Measurements from ENCODE around the gene FCGR3A.
"Not testable (repeated sequence)": the region's sequence is repeated elsewhere in the genome, so short reads cannot be mapped to it uniquely, and the experiment has no call there.

The FCGR3A gene

DNA sequence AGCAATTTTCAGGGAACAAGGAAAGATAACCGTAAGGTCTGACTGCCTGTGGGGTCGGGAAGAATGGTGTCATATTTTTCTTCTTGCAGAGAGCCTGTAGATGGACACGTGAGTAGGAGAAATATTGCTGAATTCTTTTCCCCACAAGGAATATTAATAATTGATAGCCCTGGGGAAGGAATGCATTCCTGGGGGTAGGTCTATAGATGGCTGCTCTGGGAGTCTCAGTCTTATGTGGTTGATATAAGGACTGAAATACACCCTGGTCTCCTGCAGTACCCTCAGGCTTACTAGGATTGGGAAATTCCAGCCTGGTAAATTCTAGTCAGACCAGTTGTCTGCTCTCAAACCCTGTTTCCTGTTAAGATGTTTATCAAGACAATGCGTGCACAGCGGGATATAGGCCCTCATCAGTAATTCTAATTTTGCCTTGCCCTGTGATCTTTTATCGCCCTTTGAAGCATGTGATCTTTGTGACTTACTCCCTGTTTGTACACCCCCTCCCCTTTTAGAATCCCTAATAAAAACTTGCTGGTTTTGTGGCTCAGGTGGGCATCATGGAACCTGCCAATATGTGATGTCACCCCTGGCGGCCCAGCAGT, 12.4 kb downstream of the FCGR3A start:
- H3K4me3 ChIP-seq (ENCODE audit: low read length): not testable (repeated sequence)
- DNase-seq (ENCODE audit: low read depth): peak; percentile 16

DNA sequence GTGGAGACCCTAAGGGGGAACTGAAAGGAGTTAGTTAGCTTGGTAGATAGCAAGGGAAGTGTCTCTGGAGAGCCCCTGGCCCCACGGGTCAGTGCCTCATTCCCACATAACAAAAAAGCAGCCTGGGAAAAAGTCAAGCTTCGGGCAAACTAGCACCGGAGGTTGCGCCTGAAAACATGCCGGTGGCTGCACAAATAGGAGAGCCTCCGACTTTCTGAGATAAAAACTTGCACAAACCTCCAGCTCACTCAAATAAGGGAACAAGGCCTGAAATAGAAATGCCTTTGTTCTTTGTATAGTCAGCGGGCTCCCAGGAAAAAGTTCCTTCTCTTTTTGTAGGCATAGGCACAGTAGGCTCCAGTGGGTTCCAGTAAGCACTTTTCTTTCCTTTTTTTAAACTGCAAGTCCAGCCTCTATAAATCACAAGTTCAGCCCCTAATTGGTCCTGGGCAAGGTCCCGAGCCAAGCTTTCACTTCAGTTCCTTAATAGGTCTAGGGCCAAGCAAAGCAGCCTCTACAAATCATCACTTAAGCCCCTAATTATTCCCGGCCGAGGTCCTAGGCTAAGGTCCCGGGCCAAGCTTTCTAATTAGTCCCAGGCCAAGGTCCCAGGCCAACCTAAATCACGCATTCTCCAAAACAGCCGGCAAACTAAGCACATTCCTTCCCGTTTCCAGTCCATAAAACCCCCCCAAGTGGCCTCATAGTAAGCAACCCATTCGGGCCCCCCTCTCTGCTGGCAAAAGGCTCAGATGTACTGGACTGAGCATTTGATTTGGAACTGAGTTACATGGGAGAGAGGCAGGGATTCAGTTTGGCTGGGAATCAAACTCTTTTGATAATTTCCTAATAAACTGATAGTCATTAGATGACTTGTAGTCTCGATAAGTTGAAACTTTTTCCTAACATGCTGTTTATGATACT, 16.7 kb downstream of the FCGR3A start:
- not testable (repeated sequence) for DNase-seq (ENCODE audit: low read depth)

DNA sequence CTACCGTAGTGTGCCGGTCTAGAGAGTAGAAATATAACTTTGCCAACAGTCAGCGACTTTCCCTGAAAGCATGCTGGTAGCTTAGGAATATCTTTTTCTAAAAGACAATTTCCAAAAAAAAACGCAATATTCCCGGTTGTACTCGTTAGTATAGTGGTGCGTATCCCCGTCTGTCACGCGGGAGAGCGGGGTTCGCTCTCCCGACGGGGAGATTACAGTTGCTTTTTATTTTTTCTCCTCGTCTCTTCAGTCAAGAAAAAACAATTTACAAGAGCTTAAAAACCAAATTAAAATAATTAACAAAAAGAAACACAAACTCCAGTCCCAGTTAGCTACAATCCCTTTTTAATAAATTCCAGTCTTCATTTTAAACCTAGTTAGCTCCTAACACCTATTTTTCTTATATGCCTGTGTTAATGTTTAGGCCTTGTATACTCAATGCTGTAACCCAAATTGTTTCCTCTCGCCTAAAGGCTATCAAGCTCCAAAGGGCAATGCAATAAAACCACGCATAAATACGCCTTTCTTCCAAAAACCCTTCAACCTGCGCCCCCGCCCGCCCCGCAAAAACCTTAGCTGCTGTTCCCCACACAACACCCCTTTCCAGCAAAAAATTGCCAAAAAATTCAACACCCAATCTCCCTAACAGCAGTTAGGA, 17.5 kb downstream of the FCGR3A start:
- DNase-seq (ENCODE audit: low read depth): no peak
- H3K4me3 ChIP-seq (ENCODE audit: low read length): no peak overlapping the region
- TF ChIP-seq, protein P1, sequence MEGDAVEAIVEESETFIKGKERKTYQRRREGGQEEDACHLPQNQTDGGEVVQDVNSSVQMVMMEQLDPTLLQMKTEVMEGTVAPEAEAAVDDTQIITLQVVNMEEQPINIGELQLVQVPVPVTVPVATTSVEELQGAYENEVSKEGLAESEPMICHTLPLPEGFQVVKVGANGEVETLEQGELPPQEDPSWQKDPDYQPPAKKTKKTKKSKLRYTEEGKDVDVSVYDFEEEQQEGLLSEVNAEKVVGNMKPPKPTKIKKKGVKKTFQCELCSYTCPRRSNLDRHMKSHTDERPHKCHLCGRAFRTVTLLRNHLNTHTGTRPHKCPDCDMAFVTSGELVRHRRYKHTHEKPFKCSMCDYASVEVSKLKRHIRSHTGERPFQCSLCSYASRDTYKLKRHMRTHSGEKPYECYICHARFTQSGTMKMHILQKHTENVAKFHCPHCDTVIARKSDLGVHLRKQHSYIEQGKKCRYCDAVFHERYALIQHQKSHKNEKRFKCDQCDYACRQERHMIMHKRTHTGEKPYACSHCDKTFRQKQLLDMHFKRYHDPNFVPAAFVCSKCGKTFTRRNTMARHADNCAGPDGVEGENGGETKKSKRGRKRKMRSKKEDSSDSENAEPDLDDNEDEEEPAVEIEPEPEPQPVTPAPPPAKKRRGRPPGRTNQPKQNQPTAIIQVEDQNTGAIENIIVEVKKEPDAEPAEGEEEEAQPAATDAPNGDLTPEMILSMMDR (IDR thresholded peaks at IDR 0.05; ENCODE audit: insufficient read depth, low read depth, low read length, missing control alignments): no peak

More for the DNA sequence above, 16.7 kb downstream of the FCGR3A start:
- H3K4me3 ChIP-seq (ENCODE audit: low read length): not testable (repeated sequence)

DNA sequence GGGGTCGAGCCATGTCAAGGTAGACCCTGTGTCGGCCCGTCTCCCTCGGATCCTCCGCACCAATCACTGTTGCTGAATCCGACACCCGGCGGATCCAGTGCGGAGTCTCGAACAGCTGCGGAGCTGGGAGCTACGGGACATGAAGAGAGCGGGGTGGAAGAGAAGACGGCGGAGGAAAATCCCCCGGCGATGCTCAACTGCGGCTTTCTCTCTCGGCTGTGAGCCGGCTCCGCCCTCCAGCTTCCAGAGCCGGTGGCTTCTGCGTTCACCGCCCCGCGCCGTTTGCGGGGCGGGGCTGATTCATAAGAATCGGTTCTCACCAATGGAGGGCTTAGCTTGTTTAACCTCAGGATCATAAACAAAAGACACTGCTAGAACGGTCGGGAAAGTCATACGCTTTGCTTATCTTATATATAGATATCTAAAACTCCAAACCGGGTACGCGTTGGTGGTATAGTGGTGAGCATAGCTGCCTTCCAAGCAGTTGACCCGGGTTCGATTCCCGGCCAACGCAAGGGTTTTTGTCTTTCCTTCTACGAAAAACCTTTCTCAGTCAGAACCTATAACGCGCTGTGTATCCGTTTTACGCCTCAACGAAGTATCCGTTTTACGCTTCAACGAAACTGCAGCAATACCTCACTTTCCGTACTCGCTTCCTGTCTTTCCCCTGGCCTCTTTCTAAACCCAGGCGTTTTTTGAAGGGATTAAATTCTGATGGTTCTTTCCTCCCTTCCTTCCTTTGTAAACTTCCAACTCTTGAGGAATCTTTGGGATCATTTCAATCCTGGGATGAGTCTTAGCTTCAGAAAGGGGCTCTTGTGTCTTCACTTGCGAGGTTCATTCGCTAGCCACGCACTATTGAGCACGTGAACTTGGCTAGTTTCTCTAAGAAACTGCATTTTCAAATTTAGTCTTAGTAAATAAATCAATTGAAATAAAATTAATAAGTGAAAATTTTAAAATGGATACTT, 18.7 kb downstream of the FCGR3A start:
- peak overlapping the region; percentile 50 for H3K4me3 ChIP-seq (ENCODE audit: low read length)
- peak; percentile 89 for DNase-seq (ENCODE audit: low read depth)

DNA sequence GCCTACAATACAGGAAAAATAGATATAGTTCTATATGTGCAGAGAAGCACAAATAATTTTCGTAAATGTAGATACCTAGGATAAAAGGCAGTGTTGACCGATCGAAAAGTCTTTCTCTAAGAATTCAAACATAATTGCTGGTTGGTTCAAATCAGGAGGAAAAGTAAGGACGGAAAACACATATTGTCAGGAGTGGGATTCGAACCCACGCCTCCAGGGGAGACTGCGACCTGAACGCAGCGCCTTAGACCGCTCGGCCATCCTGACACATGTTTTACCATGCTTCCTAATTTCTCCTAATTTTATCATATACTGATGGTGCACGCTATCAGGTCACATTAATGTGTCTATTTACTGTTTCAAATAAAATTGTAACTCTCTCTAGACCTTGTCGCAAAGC, 19.5 kb downstream of the FCGR3A start:
- DNase-seq (ENCODE audit: low read depth): peak; percentile 56
- peak overlapping the region; percentile 50 for H3K4me3 ChIP-seq (ENCODE audit: low read length)

DNA sequence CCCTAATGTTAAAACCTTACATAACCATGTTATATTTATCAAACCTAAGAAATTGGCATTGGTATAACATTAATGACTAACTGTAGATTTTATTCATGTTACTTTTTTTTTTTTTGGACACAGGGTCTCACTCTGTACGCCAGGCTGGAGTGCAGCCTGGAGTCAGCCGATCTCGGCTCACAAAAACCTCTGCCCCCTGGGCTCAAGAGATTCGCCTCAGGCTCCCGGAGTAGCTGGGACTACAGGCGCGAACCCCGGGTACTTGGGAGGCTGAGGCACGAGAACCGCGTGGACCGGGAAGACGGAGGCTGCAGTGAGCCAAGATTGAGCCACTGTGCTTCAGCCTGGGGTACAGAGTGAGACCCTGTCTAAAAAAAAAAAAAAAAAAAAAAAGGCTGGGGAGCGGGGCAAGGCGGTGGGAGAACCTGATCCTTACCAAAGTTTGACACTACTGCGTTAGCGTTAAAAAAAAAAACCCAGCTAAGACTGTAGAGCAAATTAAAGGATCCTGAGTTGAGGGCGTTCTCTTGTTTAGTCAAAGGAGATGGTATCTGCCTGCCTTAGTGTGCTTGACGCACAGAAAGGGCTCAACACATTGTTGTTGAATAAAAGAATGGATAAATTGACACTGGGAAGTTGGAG, 20.0 kb downstream of the FCGR3A start:
- not testable (repeated sequence) for DNase-seq (ENCODE audit: low read depth)
- H3K4me3 ChIP-seq (ENCODE audit: low read length): peak overlapping the region; percentile 50

DNA sequence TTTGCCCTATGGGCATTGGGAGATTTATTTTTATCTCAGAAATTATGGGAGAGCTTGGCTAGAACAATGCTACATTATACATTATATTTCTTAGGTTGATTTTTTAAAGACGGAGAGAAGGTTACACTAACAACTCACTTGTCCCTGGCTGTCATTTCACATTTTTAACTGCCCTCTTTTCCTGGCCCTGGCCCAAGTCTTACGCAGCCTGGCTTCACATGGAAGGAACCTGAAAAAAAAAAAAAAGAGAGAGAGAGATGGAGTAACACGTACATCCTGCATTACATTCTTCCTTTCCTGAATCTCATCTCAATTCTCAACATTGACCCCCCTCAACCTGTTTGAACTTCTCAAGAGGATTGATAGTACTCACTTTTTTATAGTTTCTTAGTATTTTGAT, 21.1 kb downstream of the FCGR3A start:
- peak; percentile 22 for DNase-seq (ENCODE audit: low read depth)

DNA sequence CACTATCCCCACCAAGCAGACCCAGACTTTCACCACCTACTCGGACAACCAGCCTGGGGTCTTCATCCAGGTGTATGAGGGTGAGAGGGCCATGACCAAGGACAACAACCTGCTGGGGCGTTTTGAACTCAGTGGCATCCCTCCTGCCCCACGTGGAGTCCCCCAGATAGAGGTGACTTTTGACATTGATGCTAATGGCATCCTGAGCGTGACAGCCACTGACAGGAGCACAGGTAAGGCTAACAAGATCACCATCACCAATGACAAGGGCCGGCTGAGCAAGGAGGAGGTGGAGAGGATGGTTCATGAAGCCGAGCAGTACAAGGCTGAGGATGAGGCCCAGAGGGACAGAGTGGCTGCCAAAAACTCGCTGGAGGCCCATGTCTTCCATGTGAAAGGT, 23.7 kb downstream of the FCGR3A start:
- not testable (repeated sequence) for DNase-seq (ENCODE audit: low read depth); H3K4me3 ChIP-seq (ENCODE audit: low read length)

More for the DNA sequence above, 21.1 kb downstream of the FCGR3A start:
- not testable (repeated sequence) for H3K4me3 ChIP-seq (ENCODE audit: low read length)

DNA sequence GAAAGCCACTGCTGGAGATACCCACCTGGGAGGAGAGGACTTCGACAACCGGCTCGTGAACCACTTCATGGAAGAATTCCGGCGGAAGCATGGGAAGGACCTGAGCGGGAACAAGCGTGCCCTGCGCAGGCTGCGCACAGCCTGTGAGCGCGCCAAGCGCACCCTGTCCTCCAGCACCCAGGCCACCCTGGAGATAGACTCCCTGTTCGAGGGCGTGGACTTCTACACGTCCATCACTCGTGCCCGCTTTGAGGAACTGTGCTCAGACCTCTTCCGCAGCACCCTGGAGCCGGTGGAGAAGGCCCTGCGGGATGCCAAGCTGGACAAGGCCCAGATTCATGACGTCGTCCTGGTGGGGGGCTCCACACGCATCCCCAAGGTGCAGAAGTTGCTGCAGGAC, 24.3 kb downstream of the FCGR3A start:
- not testable (repeated sequence) for H3K4me3 ChIP-seq (ENCODE audit: low read length)

DNA sequence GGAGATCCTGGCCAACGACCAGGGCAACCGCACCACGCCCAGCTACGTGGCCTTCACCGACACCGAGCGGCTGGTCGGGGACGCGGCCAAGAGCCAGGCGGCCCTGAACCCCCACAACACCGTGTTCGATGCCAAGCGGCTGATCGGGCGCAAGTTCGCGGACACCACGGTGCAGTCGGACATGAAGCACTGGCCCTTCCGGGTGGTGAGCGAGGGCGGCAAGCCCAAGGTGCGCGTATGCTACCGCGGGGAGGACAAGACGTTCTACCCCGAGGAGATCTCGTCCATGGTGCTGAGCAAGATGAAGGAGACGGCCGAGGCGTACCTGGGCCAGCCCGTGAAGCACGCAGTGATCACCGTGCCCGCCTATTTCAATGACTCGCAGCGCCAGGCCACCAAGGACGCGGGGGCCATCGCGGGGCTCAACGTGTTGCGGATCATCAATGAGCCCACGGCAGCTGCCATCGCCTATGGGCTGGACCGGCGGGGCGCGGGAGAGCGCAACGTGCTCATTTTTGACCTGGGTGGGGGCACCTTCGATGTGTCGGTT, 24.8 kb downstream of the FCGR3A start:
- peak overlapping the region; percentile 25 for H3K4me3 ChIP-seq (ENCODE audit: low read length)
- not testable (repeated sequence) for DNase-seq (ENCODE audit: low read depth)

More for the DNA sequence above, 24.3 kb downstream of the FCGR3A start:
- not testable (repeated sequence) for DNase-seq (ENCODE audit: low read depth)

DNA sequence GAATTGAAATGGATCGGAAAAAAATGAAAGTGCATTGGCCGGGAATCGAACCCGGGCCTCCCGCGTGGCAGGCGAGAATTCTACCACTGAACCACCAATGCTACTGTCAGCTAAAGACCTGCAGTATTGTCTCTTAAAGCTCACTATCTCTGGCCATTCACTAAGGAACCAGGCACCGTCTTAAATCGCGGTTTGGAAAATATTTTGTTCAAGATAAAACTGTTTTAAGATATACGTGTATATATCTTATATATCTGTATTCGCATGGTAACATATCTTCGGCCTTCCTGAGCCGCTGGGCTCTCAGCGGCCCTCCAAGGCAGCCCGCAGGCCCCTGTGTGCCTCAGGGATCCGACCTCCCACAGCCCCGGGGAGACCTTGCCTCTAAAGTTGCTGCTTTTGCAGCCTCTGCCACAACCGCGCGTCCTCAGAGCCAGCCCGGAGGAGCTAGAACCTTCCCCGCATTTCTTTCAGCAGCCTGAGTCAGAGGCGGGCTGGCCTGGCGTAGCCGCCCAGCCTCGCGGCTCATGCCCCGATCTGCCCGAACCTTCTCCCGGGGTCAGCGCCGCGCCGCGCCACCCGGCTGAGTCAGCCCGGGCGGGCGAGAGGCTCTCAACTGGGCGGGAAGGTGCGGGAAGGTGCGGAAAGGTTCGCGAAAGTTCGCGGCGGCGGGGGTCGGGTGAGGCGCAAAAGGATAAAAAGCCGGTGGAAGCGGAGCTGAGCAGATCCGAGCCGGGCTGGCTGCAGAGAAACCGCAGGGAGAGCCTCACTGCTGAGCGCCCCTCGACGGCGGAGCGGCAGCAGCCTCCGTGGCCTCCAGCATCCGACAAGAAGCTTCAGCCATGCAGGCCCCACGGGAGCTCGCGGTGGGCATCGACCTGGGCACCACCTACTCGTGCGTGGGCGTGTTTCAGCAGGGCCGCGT, 25.5 kb downstream of the FCGR3A start, which contains the start of gene HSPA6:
TSS of gene HSPA6 (plus strand) at position 724 of the 925 bp plus-strand sequence. CDS start at position 843, 119 bp downstream.
- peak within 1 kb of the TSS; percentile 63 for H3K4me3 ChIP-seq (ENCODE audit: low read length)
- peak; percentile 89 for DNase-seq (ENCODE audit: low read depth)

DNA sequence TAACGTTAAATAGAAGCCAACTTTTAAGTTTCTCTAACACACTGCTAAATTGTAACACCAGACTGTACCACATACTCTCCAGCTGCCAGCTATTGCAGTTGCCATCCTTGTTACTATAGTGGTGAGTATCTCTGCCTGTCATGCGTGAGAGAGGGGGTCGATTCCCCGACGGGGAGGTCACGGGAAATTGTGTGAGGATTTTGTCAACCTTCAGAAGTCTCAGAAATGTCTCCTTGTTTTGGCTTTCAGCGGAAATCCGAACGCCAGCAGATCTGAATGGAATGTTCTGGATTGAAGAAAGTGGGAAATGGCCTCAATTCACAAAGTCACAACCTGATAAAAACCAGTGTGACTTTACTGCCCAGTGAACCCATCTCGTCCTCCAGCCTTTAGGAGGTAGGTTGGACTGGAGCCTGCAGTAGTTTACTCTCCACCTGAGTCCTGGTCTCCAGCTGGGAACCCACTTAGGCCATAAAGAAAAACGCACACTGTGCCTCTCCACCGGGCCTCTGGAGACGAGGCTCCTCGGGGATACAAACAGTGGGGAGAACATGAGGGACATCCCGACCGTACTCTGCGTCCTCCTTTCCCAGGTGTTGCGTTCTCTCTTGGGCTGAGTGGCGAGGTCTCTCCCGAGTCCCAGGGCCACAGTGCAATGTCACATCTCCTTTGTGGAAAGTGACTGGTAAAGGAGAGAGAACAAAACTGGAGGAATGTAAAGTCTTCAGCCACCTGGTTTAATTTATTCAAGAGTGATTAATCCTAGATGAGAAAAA, 26.4 kb downstream of the FCGR3A start:
- not testable (repeated sequence) for H3K4me3 ChIP-seq (ENCODE audit: low read length); DNase-seq (ENCODE audit: low read depth)

DNA sequence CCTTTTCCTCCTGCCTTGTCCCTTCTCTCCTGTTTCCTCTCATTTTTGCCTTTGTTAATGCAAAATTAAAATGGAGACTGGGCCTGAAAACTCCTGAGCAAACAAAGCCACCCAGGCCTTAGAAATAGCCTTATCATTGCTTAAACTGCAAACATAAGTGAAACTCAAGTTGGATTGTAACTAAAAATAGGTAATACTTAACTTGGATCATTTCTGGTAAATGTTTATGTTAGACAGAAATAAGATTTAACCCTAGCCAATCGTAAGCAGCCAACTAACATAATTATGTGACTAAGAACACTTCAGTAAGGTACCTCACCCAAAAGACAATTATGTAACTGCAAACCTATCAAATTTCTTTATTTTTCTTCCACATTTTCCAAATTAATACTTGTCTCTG, 35.7 kb downstream of the FCGR3A start:
- not testable (repeated sequence) for DNase-seq (ENCODE audit: low read depth); H3K4me3 ChIP-seq (ENCODE audit: low read length)

DNA sequence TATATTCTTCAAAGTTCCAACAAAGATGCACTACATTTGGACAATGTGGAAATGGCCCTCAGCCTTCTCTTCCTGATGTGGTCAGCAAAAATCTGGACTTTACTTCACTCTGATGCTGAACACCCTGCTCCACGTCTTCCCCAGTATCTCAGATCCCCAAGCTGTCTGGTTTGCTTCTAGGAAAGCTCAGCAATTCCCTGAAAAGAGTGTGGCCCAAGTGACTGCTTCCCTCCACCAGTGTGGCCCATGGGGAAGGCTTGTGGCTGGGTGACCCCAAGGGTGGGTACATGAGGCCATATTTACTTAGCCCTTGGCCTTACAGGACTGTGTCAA, 36.2 kb downstream of the FCGR3A start:
- DNase-seq (ENCODE audit: low read depth); H3K4me3 ChIP-seq (ENCODE audit: low read length): not testable (repeated sequence)

All from epithelial cell of esophagus (primary cell).